GM12878 (cell line): ENCODE measurements around the gene SLC36A1. TPM values are rescaled to one million over a fixed set of nuclear protein-coding genes. Genes with fewer than 3 reads are reported as not detected.

Source experiments
- BCL11A ChIP-seq: IDR thresholded peaks from 2 replicates; pipeline ENCODE4 v1.6.1; 2011; ENCODE audit warnings: low read depth, low read length
- CEBPZ ChIP-seq: fragments of 150-350 bp; IDR thresholded peaks from 2 replicates; pipeline ENCODE4 v1.6.1; 2016; ENCODE audit warnings: low read depth, low read length
- E2F8 ChIP-seq: fragments of 450-650 bp; IDR thresholded peaks from 2 replicates; pipeline ENCODE4 v1.6.1; 2018; ENCODE audit warnings: mild to moderate bottlenecking, low read depth, moderate library complexity; ENCODE audit not compliant: partially characterized antibody
- FOS ChIP-seq: IDR thresholded peaks from 3 replicates; pipeline ENCODE4 v1.6.1; 2011; ENCODE audit warnings: borderline replicate concordance; ENCODE audit not compliant: insufficient read length; ENCODE audit errors: extremely low read depth
- FOXK2 ChIP-seq: fragments of 450-650 bp; IDR thresholded peaks from 2 replicates; pipeline ENCODE4 v1.6.1; 2017; ENCODE audit warnings: mild to moderate bottlenecking, moderate library complexity
- FOXM1 ChIP-seq: IDR thresholded peaks from 2 replicates; pipeline ENCODE4 v1.6.1; 2012; ENCODE audit warnings: low read depth, mild to moderate bottlenecking, inconsistent platforms, low read length, moderate library complexity
- GABPA ChIP-seq: IDR thresholded peaks from 2 replicates; pipeline ENCODE4 v1.6.1; 2014; ENCODE audit warnings: antibody characterized with exemption, low read depth, mild to moderate bottlenecking, inconsistent platforms
- IKZF1 ChIP-seq: fragments of 450-650 bp; conservative IDR thresholded peaks from 2 replicates; pipeline ENCODE4 v1.6.1; 2017; ENCODE audit warnings: antibody characterized with exemption, mild to moderate bottlenecking
- MYB ChIP-seq: fragments of 150-350 bp; IDR thresholded peaks from 2 replicates; pipeline ENCODE4 v1.6.1; 2014; ENCODE audit warnings: mild to moderate bottlenecking, low read depth, low read length, borderline replicate concordance
- NRF1 ChIP-seq: conservative IDR thresholded peaks from 2 replicates; pipeline ENCODE4 v1.6.1; 2011; ENCODE audit warnings: mild to moderate bottlenecking, low read depth, low read length, improper control_type of control experiment
- PRDM15 ChIP-seq: fragments of 450-650 bp; formaldehyde crosslinking; IDR thresholded peaks from 2 replicates; pipeline ENCODE4 v1.4.0; 2020; ENCODE audit warnings: mild to moderate bottlenecking, moderate library complexity
- RAD51 ChIP-seq: fragments of 450-650 bp; IDR thresholded peaks from 2 replicates; pipeline ENCODE4 v1.6.1; 2016; ENCODE audit warnings: moderate library complexity, mild to moderate bottlenecking, inconsistent platforms
- RUNX3 ChIP-seq: IDR thresholded peaks from 2 replicates; pipeline ENCODE4 v1.6.1; 2012; ENCODE audit warnings: low read length, inconsistent platforms
- ZBTB40 ChIP-seq: fragments of 450-650 bp; IDR thresholded peaks from 2 replicates; pipeline ENCODE4 v1.6.1; 2016; ENCODE audit warnings: mild to moderate bottlenecking, moderate library complexity, borderline replicate concordance
- ZNF622 ChIP-seq: fragments of 450-650 bp; IDR thresholded peaks from 2 replicates; pipeline ENCODE4 v1.6.1; 2017; ENCODE audit warnings: mild to moderate bottlenecking, inconsistent platforms
- polyA plus RNA-seq, 11 experiments: library from polyadenylated mRNA; depleted of rRNA in 4 of 11; unstranded in 6 of 11; stranded (reverse) in 5 of 11; fragments of >200 nt; fragmentation: Nextera tagmentation in 4 of 11; fragmentation: Illumina TruSeq in 1 of 11; extraction: Ambion mirVana in 4 of 11; extraction: Trizol in 1 of 11; gene quantifications; 1 replicate in 1 of 11; 2 replicates in 10 of 11; pipeline versions ENCODE4 v1.2.1 to v1.2.3, GENCODE V29; 2011 to 2016; ENCODE audit warnings: inconsistent platforms in 2 of 11, missing spikeins in 2 of 11, low read depth in 1 of 11
- total RNA-seq, 4 experiments: library from RNA; depleted of rRNA in 3 of 4; stranded (reverse); fragments of >200 nt in 3 of 4; fragmentation: Illumina TruSeq in 1 of 4; extraction: Trizol in 1 of 4; gene quantifications; 2 replicates each; pipeline versions ENCODE4 v1.2.1 to v1.2.3, GENCODE V29; 2013 to 2021

Gene SLC36A1
- total and polyA plus RNA-seq, 10 of the 15 experiments (the other 5 are each of a cell fraction or from before 2014, with no cell fraction given): 0.50 to 8.2 (median 3.5) TPM

GRCh38 chr5:151447174-151448037, at the start of gene SLC36A1 (continued):
- TF ChIP-seq E2F8 (no peak), FOXK2 (no peak), IKZF1 (peak; percentile 77), NRF1 (no peak), MYB (no peak), GABPA (no peak), RAD51 (peak; percentile 100), RUNX3 (peak; percentile 52), ZNF622 (no peak), FOXM1 (peak; percentile 79), PRDM15 (CRISPR knock-in tag) (peak; percentile 88), FOS (peak; percentile 48), ZBTB40 (no peak), BCL11A (no peak), CEBPZ (no peak)
